Choroid plexus epithelial cell (primary cell): ENCODE results near the gene LAMTOR2.
A peak's percentile ranks its signal among the peaks of the same experiment; 100 is the strongest.

ENCODE experiments used
- DNase-seq: peaks from one replicate; pipeline ENCODE4 v3.0.0-alpha.2; 2010; ENCODE audit warnings: low read depth
- H3K4me3 ChIP-seq: 2 replicates; pipeline ENCODE4 v1.5.1; 2011; ENCODE audit warnings: low read depth, mild to moderate bottlenecking, control low read depth, low read length, moderate library complexity
- TF ChIP-seq, protein P1 (sequence below): conservative IDR thresholded peaks from 2 replicates; pipeline ENCODE4 v1.5.1; 2011; ENCODE audit warnings: low read depth, mild to moderate bottlenecking, control low read depth, inconsistent platforms, low read length, moderate library complexity

The LAMTOR2 gene

DNA sequence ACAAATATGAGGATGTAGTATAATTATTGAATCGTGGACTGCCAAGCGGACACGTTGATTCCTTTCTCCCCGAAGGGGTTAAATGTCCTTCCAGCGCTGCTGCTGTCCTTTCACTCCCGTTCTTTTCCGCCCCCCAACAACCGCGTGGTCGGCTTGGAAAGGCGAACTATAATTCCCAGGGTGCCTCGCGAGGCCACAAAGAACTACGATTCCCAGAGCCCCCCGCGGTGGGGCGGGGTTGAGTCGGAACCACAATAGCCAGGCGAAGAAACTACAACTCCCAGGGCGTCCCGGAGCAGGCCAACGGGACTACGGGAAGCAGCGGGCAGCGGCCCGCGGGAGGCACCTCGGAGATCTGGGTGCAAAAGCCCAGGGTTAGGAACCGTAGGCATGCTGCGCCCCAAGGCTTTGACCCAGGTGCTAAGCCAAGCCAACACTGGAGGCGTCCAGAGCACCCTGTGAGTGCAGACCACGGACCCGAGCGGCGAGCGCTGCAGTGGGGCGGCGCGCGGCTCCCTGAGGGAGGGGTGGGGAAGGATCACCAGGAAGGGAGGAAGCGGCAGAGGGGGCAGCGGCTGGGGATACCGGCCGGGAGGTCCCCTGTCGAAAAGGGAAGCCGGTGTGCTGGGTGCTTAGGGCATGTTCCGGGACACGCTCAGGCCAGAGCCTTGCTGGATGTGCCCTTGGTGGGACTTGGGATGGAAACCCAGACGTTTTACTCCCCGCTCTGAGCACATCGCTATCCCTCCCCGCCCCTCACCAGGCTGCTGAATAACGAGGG, at the start of gene LAMTOR2:
Gene LAMTOR2 (plus strand): TSS at position 283 of the 781 bp plus-strand sequence. CDS start 108 bp downstream, at position 391.
- TF ChIP-seq, protein P1, sequence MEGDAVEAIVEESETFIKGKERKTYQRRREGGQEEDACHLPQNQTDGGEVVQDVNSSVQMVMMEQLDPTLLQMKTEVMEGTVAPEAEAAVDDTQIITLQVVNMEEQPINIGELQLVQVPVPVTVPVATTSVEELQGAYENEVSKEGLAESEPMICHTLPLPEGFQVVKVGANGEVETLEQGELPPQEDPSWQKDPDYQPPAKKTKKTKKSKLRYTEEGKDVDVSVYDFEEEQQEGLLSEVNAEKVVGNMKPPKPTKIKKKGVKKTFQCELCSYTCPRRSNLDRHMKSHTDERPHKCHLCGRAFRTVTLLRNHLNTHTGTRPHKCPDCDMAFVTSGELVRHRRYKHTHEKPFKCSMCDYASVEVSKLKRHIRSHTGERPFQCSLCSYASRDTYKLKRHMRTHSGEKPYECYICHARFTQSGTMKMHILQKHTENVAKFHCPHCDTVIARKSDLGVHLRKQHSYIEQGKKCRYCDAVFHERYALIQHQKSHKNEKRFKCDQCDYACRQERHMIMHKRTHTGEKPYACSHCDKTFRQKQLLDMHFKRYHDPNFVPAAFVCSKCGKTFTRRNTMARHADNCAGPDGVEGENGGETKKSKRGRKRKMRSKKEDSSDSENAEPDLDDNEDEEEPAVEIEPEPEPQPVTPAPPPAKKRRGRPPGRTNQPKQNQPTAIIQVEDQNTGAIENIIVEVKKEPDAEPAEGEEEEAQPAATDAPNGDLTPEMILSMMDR = no peak
- DNase-seq = peak; percentile 97
- H3K4me3 ChIP-seq = peak within 1 kb of the TSS; percentile 99

DNA sequence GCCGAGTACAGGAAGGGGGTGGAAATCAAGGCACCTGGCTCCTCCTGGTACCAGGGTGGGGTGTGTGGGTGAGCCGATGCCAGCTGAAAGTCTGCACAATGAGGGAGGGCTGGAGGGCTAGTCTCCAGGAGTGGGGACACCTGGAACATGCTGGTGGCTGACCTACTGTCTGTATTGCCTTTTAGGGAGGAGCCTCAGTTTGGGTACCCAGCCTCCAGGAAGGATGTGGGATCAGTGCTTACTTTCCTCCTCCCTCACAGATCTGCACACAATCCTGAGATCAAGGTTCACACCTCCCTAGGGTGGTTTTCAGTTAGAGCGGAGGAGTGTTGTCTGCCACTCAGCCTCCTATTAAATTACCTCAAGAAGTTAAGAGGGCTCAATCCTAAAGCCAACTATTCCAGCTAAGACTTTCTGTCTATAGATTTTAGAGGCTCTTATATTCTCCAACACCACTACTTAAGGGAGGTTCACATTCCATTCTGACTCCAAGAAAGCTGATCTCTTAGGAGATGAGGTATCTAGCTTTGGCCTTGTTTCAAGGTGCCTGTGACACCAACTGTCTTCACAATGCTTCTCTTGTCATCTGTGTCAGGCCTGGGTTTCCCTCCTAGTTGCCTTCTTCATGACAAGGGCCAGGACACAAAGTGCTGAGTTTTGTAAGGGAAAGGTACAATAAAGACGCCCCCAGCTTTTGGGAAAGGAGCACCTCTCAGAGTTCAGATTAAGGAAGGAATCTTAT, 49.6 kb upstream of the LAMTOR2 start:
- TF ChIP-seq, protein P1 = no peak
- H3K4me3 ChIP-seq = no peak overlapping the region
- DNase-seq = no peak

DNA sequence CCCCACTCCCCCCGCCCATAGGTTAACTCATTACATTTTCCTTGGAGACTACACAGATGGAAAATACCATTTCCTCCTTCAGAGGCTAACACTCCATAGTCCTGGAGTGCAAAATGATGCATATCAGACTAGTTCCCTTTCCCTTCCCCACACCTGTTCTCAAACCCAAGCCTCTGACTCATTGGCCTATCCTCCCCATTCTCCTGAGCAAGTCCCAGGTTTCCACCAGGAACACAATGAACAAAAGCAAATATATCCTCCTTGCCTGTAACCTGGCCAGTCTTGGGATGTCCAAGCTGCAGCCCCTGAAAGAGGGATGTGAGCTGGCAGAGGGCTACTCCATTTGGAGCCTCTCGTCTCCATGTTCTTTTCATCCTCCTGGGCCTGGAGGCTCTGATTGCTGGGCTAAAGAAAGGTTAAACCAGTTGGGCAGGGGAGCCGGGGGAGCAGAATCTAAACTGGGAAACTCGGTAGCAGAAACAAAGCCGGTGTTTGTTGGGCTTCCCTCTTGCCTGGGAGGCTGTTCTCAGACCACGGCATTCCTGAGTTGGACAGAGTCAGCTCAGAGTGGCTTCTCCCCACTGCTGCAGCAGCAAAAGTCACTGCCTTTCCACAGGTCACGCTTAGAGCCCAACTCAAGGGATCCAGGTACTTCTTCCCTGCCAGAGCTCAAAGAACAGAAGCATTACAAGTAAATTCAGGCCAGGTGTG, 47.8 kb upstream of the LAMTOR2 start:
- TF ChIP-seq, protein P1 = no peak
- no peak overlapping the region for H3K4me3 ChIP-seq
- no peak for DNase-seq

DNA sequence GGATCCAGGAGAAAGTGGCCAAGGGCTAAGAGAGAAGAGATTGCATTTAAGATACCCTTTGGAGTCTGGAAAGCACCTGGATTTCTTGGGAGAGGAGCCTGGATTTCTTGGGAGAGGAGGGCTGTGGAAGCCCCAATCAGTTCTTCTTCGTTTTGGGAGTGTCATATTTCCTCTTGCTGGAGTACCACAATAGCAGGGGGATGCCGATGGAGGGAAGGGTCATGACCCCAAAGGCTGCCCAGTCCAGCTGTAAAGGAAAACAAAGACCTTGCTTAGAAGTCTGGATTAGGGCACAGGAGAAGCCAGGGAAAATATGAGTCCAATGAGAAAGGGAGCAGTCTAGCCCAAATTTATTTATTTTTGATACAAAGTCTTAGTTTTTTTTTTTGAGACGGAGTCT, 45.2 kb upstream of the LAMTOR2 start:
- TF ChIP-seq, protein P1 = no peak
- no peak for DNase-seq
- no peak overlapping the region for H3K4me3 ChIP-seq

DNA sequence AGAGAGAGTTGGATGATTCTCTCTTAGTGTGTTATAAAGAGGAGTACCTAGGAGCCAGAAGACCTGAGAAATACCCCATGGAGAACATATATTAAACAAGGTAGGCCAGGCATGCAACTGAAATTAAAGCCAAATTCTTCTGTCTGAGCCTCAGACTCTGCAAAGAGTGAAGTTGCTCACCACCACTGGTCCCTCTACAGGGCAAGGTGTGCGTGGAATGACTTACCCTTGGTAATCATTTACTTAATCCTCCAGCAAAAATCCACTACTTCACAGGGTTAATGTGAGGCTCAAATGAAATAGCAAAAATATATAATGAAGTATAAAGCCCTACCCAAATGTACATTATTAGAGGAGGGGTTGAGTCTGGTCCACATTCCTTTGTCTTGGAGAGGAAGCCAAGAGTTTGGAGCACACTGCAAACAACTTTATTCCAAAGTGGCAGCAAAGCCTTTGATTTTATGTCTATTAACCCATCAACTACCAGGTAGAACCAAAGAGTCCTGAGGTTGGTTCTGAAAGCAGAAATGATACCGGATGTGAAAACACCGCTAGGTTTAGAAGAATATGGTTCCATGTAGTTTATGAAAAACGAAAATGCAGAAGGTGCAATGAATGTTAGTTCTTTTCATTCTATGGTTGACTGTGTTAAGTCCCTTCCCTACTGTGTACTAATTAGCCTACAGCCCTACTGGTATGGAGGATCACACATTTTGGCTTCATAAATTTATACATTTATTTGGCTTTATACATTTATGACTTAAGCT, 42.3 kb upstream of the LAMTOR2 start:
- no peak for DNase-seq
- TF ChIP-seq, protein P1 = no peak
- no peak overlapping the region for H3K4me3 ChIP-seq

DNA sequence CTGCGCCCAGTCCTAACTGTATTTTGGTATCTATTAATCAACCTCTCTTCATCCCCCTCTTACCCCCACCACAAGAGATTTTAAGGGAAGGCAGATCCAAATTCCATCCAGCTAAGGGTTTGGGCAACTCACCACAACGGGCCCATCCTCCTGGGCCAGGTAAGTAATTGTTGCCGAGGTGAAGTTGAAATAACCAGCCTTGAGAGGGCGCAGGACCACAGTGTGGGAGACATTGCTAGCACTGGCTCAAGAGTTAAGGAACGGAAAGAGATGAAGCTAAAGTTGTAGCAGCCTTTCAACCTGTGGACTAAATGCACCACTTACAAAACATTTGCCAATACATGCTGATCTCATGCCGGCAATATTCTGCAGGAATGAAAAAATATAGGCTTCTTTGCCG, 39.8 kb upstream of the LAMTOR2 start:
- TF ChIP-seq, protein P1 = no peak

More for the DNA sequence above, 39.8 kb upstream of the LAMTOR2 start:
- H3K4me3 ChIP-seq = no peak overlapping the region
- no peak for DNase-seq
